ENCODE data around the gene PRR14L. TPM values are rescaled to one million over a fixed set of nuclear protein-coding genes. Genes with fewer than 3 reads are reported as not detected.
"Not testable (repeated sequence)": the region's sequence is repeated elsewhere in the genome, so short reads cannot be mapped to it uniquely, and the experiment has no call there.

PRR14L gene
- total and polyA plus RNA-seq, 3 donors from 2014 or later, result 15.9 to 57.0 (median 52.3) TPM

GRCh38 chr22:31773416-31773815 is 23.5 kb upstream of the PRR14L start:
- Histone ChIP-seq H3K36me3 (ENCODE audit: low read depth, missing control alignments) (no peaks in the 10 kb centered on the region), H3K27me3 (no peaks in the 10 kb centered on the region), H3K4me3 (no peak overlapping the region), H3K9me3 (no peaks in the 10 kb centered on the region), H3K4me1 (no peaks in the 10 kb centered on the region), H3K27ac (no peak overlapping the region)
- intact Hi-C loops (cut with DNase I; ENCODE audit: low total_unique reads), result no loop called here
- 73 to 85% methylated on average over 5 of the region's 5 CpGs for WGBS, 2 donors
- TF ChIP-seq POLR2A (IDR thresholded peaks at IDR 0.05) (no peak), CTCF (IDR thresholded peaks at IDR 0.05) (no peak)
- no peak for DNase-seq

DNA sequence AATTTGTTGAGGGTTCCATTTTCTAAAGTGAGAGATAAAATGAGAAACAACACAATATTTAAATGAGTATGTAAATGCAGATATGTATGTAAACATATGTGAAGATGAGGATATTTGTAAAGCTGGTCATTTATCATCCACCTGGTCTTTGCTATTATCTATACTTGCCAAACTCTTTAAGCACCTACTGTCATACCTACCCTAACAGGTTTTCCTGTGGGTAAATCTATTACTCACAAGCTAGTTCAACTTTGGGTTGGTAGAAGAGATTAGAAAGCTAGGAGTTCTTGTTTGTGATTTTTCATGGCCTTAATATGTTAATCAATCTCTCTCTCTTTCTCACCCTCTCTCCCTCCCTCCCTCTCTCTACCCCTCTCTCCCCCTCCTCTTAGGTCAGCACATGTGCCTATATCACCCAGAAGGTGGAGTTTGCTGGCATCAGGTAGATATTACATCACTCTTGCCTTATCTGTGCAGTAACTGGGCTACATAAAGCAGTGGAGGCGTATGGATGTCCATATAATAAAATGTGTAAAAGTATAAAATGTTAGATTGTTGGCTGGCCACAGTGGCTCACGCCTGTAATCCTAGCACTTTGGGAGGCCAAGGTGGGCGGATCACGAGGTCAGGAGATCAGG is 18.6 kb upstream of the PRR14L start:
- Histone ChIP-seq H3K27ac (no peak overlapping the region), H3K4me3 (no peak overlapping the region), H3K36me3 (ENCODE audit: low read depth, missing control alignments) (no peaks in the 10 kb centered on the region), H3K4me1 (no peaks in the 10 kb centered on the region), H3K9me3 (no peaks in the 10 kb centered on the region), H3K27me3 (no peaks in the 10 kb centered on the region)
- WGBS, 2 donors, result 92 to 96% methylated on average over 4 of the region's 4 CpGs
- DNase-seq, result no peak
- intact Hi-C loops (cut with DNase I; ENCODE audit: low total_unique reads), result no loop called here
- no peak for TF ChIP-seq POLR2A (IDR thresholded peaks at IDR 0.05)
- no peak for TF ChIP-seq CTCF (IDR thresholded peaks at IDR 0.05)

GRCh38 chr22:31764785-31765184 is 14.9 kb upstream of the PRR14L start:
- no peak for TF ChIP-seq CTCF (IDR thresholded peaks at IDR 0.05)
- H3K4me1 ChIP-seq, result no peaks in the 10 kb centered on the region
- no peaks in the 10 kb centered on the region for H3K27me3 ChIP-seq
- no peaks in the 10 kb centered on the region for H3K9me3 ChIP-seq
- WGBS, 2 donors, result 66 to 71% methylated on average over 3 of the region's 3 CpGs
- DNase-seq, result no peak
- no peak overlapping the region for H3K27ac ChIP-seq
- intact Hi-C loops (cut with DNase I; ENCODE audit: low total_unique reads), result no loop called here
- H3K36me3 ChIP-seq (ENCODE audit: low read depth, missing control alignments), result no peaks in the 10 kb centered on the region
- H3K4me3 ChIP-seq, result no peak overlapping the region

DNA sequence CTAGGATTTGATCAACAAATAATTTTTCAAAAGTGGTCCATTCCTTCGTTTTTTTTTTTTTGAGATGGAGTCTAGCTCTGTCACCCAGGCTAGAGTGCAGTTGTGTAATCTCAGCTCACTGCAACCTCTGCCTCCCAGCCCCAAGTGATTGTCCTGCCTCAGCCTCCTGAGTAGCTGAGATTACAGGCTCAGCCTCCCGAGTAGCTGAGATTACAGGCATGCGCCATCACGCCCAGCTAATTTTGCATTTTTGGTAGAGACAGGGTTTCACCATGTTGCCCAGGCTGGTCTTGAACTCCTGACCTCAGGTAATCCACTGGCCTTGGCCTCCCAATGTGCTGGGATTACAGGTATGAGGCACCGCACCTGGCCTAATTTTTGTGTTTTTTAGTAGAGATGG is 8.9 kb upstream of the PRR14L start:
- H3K27ac ChIP-seq; H3K36me3 ChIP-seq (ENCODE audit: low read depth, missing control alignments); H3K27me3 ChIP-seq; DNase-seq; intact Hi-C loops (cut with DNase I; ENCODE audit: low total_unique reads); H3K4me3 ChIP-seq; H3K9me3 ChIP-seq: not testable (repeated sequence)
- H3K4me1 ChIP-seq, result peaks cover 11% of the 10 kb centered on the region
- 78 to 82% methylated on average over 5 of the region's 5 CpGs for WGBS, 2 donors

DNA sequence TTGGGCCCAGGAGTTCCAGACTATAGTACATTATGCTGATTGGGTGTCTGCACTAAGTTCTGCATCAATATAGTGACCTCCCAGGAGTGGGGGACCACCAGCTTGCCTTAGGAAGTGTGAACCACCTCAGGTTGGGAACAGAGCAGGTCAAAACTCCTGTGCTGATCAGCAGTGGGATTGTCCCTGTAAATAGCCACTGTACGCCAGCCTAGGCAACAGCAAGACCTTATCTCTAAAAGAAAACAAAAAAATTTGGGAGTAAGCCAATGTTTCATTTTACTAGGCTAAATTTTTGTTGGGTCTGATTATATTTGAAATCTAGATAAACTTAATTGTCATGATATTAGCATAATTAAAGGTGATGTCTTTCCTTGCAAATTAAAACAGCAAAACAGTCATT is 7.3 kb upstream of the PRR14L start:
- H3K4me1 ChIP-seq, result peaks cover 20% of the 10 kb centered on the region
- DNase-seq, result no peak
- H3K27ac ChIP-seq, result no peak overlapping the region
- no peaks in the 10 kb centered on the region for H3K9me3 ChIP-seq
- H3K4me3 ChIP-seq, result no peak overlapping the region
- TF ChIP-seq CTCF (IDR thresholded peaks at IDR 0.05) (no peak), POLR2A (IDR thresholded peaks at IDR 0.05) (no peak)
- no peaks in the 10 kb centered on the region for H3K36me3 ChIP-seq (ENCODE audit: low read depth, missing control alignments)
- intact Hi-C loops (cut with DNase I; ENCODE audit: low total_unique reads), result no loop called here
- no peaks in the 10 kb centered on the region for H3K27me3 ChIP-seq
- 29 to 47% methylated on average over 1 of the region's 1 CpG for WGBS, 2 donors

All from testis (tissue), 3 donors.